Measurements from ENCODE around the gene RABGAP1L.

DNA sequence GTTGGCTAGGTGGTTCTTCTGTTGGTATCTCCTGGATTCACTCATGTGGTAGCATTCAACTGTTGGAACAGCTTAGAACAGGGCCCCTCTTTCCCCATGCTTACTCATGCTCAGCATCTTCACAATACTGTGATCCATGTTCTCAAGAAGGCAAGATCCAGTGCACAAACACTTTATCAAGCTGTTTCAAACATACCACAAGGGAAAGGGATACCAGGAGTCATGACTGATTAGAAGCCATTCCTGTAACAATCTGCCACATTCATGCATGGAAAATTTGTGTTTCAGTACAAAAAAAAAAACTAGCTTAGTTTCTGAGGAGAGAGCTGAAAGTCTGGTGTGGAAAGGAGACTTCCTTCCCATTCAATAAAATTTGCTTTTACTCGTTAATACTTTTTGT lies 670.7 kb downstream of the RABGAP1L start:
- TF ChIP-seq, protein P1, sequence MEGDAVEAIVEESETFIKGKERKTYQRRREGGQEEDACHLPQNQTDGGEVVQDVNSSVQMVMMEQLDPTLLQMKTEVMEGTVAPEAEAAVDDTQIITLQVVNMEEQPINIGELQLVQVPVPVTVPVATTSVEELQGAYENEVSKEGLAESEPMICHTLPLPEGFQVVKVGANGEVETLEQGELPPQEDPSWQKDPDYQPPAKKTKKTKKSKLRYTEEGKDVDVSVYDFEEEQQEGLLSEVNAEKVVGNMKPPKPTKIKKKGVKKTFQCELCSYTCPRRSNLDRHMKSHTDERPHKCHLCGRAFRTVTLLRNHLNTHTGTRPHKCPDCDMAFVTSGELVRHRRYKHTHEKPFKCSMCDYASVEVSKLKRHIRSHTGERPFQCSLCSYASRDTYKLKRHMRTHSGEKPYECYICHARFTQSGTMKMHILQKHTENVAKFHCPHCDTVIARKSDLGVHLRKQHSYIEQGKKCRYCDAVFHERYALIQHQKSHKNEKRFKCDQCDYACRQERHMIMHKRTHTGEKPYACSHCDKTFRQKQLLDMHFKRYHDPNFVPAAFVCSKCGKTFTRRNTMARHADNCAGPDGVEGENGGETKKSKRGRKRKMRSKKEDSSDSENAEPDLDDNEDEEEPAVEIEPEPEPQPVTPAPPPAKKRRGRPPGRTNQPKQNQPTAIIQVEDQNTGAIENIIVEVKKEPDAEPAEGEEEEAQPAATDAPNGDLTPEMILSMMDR (IDR thresholded peaks at IDR 0.05): no peak
- no peak for TF ChIP-seq EP300 (IDR thresholded peaks at IDR 0.05)
- TF ChIP-seq POLR2A (IDR thresholded peaks at IDR 0.05): no peak
- TF ChIP-seq POLR2AphosphoS5 (IDR thresholded peaks at IDR 0.05): no peak
